CD14-positive monocyte (primary cell): ENCODE results near the gene NIFK. TPM values are rescaled to one million over a fixed set of nuclear protein-coding genes. Genes with fewer than 3 reads are reported as not detected.

Experiments used
- DNase-seq, 3 donors: peaks; one replicate each; pipeline ENCODE4 v3.0.0-alpha.2; 2011 to 2022
- H2AFZ ChIP-seq: 2 replicates; pipeline ENCODE4 v1.6.0; 2012; ENCODE audit warnings: mild to moderate bottlenecking, low read depth, low read length, inconsistent platforms; ENCODE audit not compliant: insufficient read depth, poor library complexity, severe bottlenecking
- H3K27ac ChIP-seq, 2 donors: 1 replicate in 1 of 2; 2 replicates in 1 of 2; pipeline ENCODE4 v1.5.1; 2012 to 2013; ENCODE audit warnings: low read length in 2 of 2, control low read depth in 1 of 2, inconsistent platforms in 1 of 2, low read depth in 1 of 2, mild to moderate bottlenecking in 1 of 2
- H3K27me3 ChIP-seq, 2 donors: one replicate each; pipeline versions ENCODE4 v1.6.0 to v1.6.1; 2011 to 2013; ENCODE audit warnings: low read length in 2 of 2; ENCODE audit not compliant: control insufficient read depth in 2 of 2, insufficient read depth in 2 of 2
- H3K36me3 ChIP-seq, 2 donors: replicated peaks in 1 of 2; 1 replicate in 1 of 2; 2 replicates in 1 of 2; pipeline versions ENCODE4 v1.5.1 to v1.6.1; 2012 to 2013; ENCODE audit warnings: low read length in 2 of 2, control low read depth in 1 of 2, inconsistent platforms in 1 of 2, mild to moderate bottlenecking in 1 of 2; ENCODE audit not compliant: insufficient read depth in 2 of 2, control insufficient read depth in 1 of 2
- H3K4me1 ChIP-seq, 2 donors: 1 replicate in 1 of 2; 2 replicates in 1 of 2; pipeline versions ENCODE4 v1.5.1 to v1.6.1; 2012 to 2013; ENCODE audit warnings: low read length in 2 of 2, control low read depth in 1 of 2, inconsistent platforms in 1 of 2, mild to moderate bottlenecking in 1 of 2, moderate library complexity in 1 of 2; ENCODE audit not compliant: insufficient read depth in 2 of 2, control insufficient read depth in 1 of 2
- H3K4me2 ChIP-seq: replicated peaks from 2 replicates; pipeline ENCODE3; 2012; ENCODE audit warnings: low read length, moderate library complexity, mild to moderate bottlenecking; ENCODE audit not compliant: poor library complexity, severe bottlenecking; ENCODE audit errors: extremely low read depth
- H3K4me3 ChIP-seq, 3 experiments: fragments of 200-600 bp in 1 of 3; sonication (generic) in 1 of 3; replicated peaks in 1 of 3; 1 replicate in 2 of 3; 2 replicates in 1 of 3; pipeline ENCODE4 v1.5.1; 2011 to 2013; ENCODE audit warnings: low read length in 3 of 3, mild to moderate bottlenecking in 3 of 3, control low read depth in 2 of 3, low read depth in 2 of 3, inconsistent platforms in 1 of 3, moderate library complexity in 1 of 3
- H3K79me2 ChIP-seq: 2 replicates; pipeline ENCODE4 v1.6.0; 2012; ENCODE audit warnings: mild to moderate bottlenecking, control low read depth, inconsistent platforms, low read length, moderate library complexity; ENCODE audit not compliant: insufficient read depth
- H3K9ac ChIP-seq: 2 replicates; pipeline ENCODE4 v1.6.0; 2017; ENCODE audit warnings: low read length, mild to moderate bottlenecking; ENCODE audit not compliant: insufficient read depth, poor library complexity, severe bottlenecking
- H3K9me3 ChIP-seq, 2 donors: replicated peaks in 1 of 2; 1 replicate in 1 of 2; 2 replicates in 1 of 2; pipeline versions ENCODE4 v1.5.1 to v1.6.1; 2012 to 2013; ENCODE audit warnings: low read length in 2 of 2, control low read depth in 1 of 2; ENCODE audit not compliant: control insufficient read depth in 1 of 2, insufficient read depth in 1 of 2
- H4K20me1 ChIP-seq: 2 replicates; pipeline ENCODE4 v1.6.0; 2012; ENCODE audit warnings: mild to moderate bottlenecking, low read length, control low read depth, moderate library complexity; ENCODE audit not compliant: insufficient read depth
- H3K27ac Mint-ChIP-seq, 7 donors: one replicate each; pipeline ENCODE4 v1.8.0; 2020; ENCODE audit warnings: mild to moderate bottlenecking in 7 of 7, mixed read lengths in 7 of 7, moderate library complexity in 6 of 7, inconsistent platforms in 2 of 7
- H3K27me3 Mint-ChIP-seq, 3 donors: one replicate each; pipeline ENCODE4 v1.8.0; 2021 to 2022; ENCODE audit warnings: low read depth in 3 of 3, mild to moderate bottlenecking in 3 of 3, mixed read lengths in 3 of 3, moderate library complexity in 3 of 3, inconsistent platforms in 1 of 3
- H3K36me3 Mint-ChIP-seq, 2 donors: one replicate each; pipeline ENCODE4 v1.8.0; 2020; ENCODE audit warnings: mixed read lengths in 2 of 2, inconsistent platforms in 1 of 2, mild to moderate bottlenecking in 1 of 2
- H3K4me1 Mint-ChIP-seq: one replicate; pipeline ENCODE4 v1.8.0; 2020; ENCODE audit warnings: mild to moderate bottlenecking, mixed read lengths
- H3K4me3 Mint-ChIP-seq, 2 donors: one replicate each; pipeline ENCODE4 v1.8.0; 2020; ENCODE audit warnings: mild to moderate bottlenecking in 2 of 2, mixed read lengths in 2 of 2, moderate library complexity in 1 of 2
- H3K9me3 Mint-ChIP-seq, 7 donors: one replicate each; pipeline ENCODE4 v1.8.0; 2020 to 2022; ENCODE audit warnings: mixed read lengths in 7 of 7, mild to moderate bottlenecking in 6 of 7, moderate library complexity in 6 of 7, inconsistent platforms in 2 of 7
- WGBS: methylation state at CpG from one replicate; pipeline ENCODE4 v1.1.5; 2013; ENCODE audit warnings: missing lambda C conversion rate; ENCODE audit not compliant: insufficient coverage; 5-methylcytosine and 5-hydroxymethylcytosine counted together
- intact Hi-C, 2 donors: fragments of 100-400 bp; cut with micrococcal nuclease; formaldehyde crosslinking; loops; one replicate each; pipeline versions ENCODE4 v1.15.0 to v1.15.1; 2023
- polyA plus RNA-seq, 3 donors: library from polyadenylated mRNA; depleted of rRNA in 1 of 3; unstranded in 2 of 3; stranded (reverse) in 1 of 3; fragments of 300-500 nt in 2 of 3; fragments of >200 nt in 1 of 3; fragmentation: Illumina TruSeq in 2 of 3; gene quantifications; 1 replicate in 2 of 3; 2 replicates in 1 of 3; pipeline ENCODE4 v1.2.3, GENCODE V29; 2012 to 2021
- TF ChIP-seq, protein P1 (sequence below): fragments of 200-600 bp; IDR thresholded peaks from one replicate; pipeline ENCODE4 v1.8.0; 2022; ENCODE audit warnings: antibody characterized with exemption, mild to moderate bottlenecking

The NIFK gene
- polyA plus RNA-seq, 3 donors: 6.6 to 32.6 (median 30.6) TPM

DNA sequence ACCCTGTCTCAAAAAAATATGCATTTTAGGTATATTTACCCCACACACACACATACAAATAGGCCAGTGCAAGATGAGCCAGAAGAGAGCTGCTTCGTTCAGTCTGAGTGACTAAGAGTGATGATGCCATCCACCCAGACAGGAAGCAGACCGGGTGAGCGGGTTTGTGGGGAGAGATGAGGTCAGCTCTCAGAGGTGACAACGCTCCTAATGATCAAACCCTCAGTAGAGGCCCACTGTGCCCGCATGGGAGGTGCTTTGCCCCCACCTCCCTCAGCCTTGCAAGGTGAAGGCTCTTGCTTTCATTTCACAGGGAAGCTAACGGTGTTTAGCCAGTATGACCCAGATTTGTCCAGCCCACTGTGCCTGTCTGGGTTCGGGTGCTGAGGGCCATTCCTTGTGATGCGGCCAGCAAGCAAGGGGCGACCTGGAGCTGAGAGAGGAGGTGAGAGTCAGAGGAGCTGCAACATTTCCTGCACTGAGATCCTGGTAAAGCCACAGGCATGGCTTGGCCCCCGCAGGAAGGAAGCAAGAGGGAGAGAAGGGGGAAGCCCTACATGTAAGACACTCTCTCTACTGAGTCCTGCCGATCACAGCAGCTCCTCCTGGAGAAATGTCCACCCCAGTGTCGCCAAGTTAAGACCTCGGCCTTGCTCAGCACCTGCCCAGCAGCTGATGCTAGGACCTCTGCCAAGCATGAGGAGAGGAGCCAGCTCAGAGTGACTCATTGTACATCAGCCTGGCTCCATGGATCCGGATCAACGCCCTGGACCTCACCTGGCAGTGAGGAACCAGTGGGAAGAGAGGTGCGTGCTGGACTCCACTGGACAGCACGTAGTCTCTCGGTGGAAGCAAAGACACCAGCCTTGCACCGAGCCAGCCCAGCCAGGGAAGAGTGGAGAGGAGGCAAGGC, 37.0 kb downstream of the NIFK start:
- Mint-ChIP-seq H3K4me1 (peaks cover 37% of the 10 kb centered on the region), H3K36me3 (no peaks in the 10 kb centered on the region), H3K9me3 (no peaks in the 10 kb centered on the region), H3K27ac (peak overlapping the region; percentile 66 to 94 (median 87)), H3K27me3 (peaks cover 0 to 2% (median 1%) of the 10 kb centered on the region in 3 donors), H3K4me3 (peak overlapping the region; percentile 79 to 90)
- Histone ChIP-seq H4K20me1 (no peaks in the 10 kb centered on the region), H3K27me3 (no peaks in the 10 kb centered on the region), H3K4me1 (peaks cover 26 to 27% of the 10 kb centered on the region in 2 donors), H2AFZ (peak overlapping the region; percentile 81), H3K9ac (peak overlapping the region; percentile 49), H3K27ac (peak overlapping the region in 1 of 2 donors; percentile 69), H3K4me3 (peak overlapping the region; percentile 24 to 65 (median 28)), H3K4me2 (peak overlapping the region; percentile 72), H3K36me3 (no peaks in the 10 kb centered on the region), H3K79me2 (no peaks in the 10 kb centered on the region), H3K9me3 (no peaks in the 10 kb centered on the region)
- TF ChIP-seq, protein P1, sequence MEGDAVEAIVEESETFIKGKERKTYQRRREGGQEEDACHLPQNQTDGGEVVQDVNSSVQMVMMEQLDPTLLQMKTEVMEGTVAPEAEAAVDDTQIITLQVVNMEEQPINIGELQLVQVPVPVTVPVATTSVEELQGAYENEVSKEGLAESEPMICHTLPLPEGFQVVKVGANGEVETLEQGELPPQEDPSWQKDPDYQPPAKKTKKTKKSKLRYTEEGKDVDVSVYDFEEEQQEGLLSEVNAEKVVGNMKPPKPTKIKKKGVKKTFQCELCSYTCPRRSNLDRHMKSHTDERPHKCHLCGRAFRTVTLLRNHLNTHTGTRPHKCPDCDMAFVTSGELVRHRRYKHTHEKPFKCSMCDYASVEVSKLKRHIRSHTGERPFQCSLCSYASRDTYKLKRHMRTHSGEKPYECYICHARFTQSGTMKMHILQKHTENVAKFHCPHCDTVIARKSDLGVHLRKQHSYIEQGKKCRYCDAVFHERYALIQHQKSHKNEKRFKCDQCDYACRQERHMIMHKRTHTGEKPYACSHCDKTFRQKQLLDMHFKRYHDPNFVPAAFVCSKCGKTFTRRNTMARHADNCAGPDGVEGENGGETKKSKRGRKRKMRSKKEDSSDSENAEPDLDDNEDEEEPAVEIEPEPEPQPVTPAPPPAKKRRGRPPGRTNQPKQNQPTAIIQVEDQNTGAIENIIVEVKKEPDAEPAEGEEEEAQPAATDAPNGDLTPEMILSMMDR: no peak
- 23% methylated on average over 15 of the region's 19 CpGs for WGBS
- DNase-seq: peak; percentile 91 to 94 (median 92)
- intact Hi-C loops: loop anchor here in 1 of 2 donors (5.0 kb wide), 1 partner anchor 47 kb away; no protein-coding TSS in a partner anchor

GRCh38 chr2:121698318-121698930, 38.3 kb downstream of the NIFK start:
- Histone ChIP-seq H3K27me3 (no peaks in the 10 kb centered on the region), H3K27ac (peak overlapping the region in 1 of 2 donors; percentile 69), H3K79me2 (no peaks in the 10 kb centered on the region), H3K4me3 (no peak overlapping the region), H4K20me1 (no peaks in the 10 kb centered on the region), H3K36me3 (no peaks in the 10 kb centered on the region), H3K9ac (no peak overlapping the region), H2AFZ (no peak overlapping the region), H3K4me1 (peaks cover 26 to 27% of the 10 kb centered on the region in 2 donors), H3K4me2 (no peak overlapping the region), H3K9me3 (no peaks in the 10 kb centered on the region)
- 87% methylated on average over 5 of the region's 11 CpGs for WGBS
- Mint-ChIP-seq H3K4me3 (no peak overlapping the region), H3K27ac (peak overlapping the region in 6 of 7 donors; percentile 9 to 91 (median 83)), H3K36me3 (no peaks in the 10 kb centered on the region), H3K9me3 (no peaks in the 10 kb centered on the region), H3K4me1 (peaks cover 37% of the 10 kb centered on the region), H3K27me3 (peaks cover 0 to 2% (median 1%) of the 10 kb centered on the region in 3 donors)
- TF ChIP-seq, protein P1: no peak
- intact Hi-C loops: loop anchor here in 1 of 2 donors (5.0 kb wide), 1 partner anchor 46 kb away; no protein-coding TSS in a partner anchor
- DNase-seq: peak; percentile 26 to 49 (median 35)
